ENCODE data around the gene PAN2.
"Not testable (repeated sequence)": the region's sequence is repeated elsewhere in the genome, so short reads cannot be mapped to it uniquely, and the experiment has no call there.

DNA sequence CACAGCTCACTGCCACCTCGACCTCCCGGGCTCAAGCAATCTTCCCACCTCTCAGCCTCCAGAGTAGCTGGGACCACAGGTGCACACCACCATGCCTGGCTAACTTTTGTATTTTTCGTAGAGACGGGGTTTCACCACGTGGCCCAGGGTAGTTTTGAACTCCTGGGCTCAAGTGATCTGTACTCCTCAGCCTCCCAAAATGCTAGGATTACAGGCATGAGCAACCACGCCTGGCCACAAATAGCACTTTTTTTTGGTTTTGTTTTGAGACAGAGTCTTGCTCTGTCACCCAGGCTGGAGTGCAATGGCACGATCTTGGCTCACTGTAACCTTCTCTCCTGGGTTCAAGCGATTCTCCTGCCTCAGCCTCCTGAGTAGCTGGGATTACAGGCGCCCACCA is 13.5 kb upstream of the PAN2 start:
- TF ChIP-seq, protein P1, sequence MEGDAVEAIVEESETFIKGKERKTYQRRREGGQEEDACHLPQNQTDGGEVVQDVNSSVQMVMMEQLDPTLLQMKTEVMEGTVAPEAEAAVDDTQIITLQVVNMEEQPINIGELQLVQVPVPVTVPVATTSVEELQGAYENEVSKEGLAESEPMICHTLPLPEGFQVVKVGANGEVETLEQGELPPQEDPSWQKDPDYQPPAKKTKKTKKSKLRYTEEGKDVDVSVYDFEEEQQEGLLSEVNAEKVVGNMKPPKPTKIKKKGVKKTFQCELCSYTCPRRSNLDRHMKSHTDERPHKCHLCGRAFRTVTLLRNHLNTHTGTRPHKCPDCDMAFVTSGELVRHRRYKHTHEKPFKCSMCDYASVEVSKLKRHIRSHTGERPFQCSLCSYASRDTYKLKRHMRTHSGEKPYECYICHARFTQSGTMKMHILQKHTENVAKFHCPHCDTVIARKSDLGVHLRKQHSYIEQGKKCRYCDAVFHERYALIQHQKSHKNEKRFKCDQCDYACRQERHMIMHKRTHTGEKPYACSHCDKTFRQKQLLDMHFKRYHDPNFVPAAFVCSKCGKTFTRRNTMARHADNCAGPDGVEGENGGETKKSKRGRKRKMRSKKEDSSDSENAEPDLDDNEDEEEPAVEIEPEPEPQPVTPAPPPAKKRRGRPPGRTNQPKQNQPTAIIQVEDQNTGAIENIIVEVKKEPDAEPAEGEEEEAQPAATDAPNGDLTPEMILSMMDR (IDR thresholded peaks at IDR 0.05) = not testable (repeated sequence)
- TF ChIP-seq, protein P2, sequence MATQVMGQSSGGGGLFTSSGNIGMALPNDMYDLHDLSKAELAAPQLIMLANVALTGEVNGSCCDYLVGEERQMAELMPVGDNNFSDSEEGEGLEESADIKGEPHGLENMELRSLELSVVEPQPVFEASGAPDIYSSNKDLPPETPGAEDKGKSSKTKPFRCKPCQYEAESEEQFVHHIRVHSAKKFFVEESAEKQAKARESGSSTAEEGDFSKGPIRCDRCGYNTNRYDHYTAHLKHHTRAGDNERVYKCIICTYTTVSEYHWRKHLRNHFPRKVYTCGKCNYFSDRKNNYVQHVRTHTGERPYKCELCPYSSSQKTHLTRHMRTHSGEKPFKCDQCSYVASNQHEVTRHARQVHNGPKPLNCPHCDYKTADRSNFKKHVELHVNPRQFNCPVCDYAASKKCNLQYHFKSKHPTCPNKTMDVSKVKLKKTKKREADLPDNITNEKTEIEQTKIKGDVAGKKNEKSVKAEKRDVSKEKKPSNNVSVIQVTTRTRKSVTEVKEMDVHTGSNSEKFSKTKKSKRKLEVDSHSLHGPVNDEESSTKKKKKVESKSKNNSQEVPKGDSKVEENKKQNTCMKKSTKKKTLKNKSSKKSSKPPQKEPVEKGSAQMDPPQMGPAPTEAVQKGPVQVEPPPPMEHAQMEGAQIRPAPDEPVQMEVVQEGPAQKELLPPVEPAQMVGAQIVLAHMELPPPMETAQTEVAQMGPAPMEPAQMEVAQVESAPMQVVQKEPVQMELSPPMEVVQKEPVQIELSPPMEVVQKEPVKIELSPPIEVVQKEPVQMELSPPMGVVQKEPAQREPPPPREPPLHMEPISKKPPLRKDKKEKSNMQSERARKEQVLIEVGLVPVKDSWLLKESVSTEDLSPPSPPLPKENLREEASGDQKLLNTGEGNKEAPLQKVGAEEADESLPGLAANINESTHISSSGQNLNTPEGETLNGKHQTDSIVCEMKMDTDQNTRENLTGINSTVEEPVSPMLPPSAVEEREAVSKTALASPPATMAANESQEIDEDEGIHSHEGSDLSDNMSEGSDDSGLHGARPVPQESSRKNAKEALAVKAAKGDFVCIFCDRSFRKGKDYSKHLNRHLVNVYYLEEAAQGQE (IDR thresholded peaks at IDR 0.05; ENCODE audit: insufficient read depth in 1 of 2, low read depth in 2 of 2, low read length in 1 of 2) = not testable (repeated sequence)
